NCI-H146 treated with DMSO at 0.1 percent for 48 hours (cell line): ENCODE results near the gene C14orf132.
"Not testable (repeated sequence)": the region's sequence is repeated elsewhere in the genome, so short reads cannot be mapped to it uniquely, and the experiment has no call there.

Experiments
- DNase-seq: peaks from one replicate; lab custom pipeline; 2025; ENCODE audit not compliant: unreplicated experiment; lab: John Stamatoyannopoulos, UW

Gene C14orf132

DNA sequence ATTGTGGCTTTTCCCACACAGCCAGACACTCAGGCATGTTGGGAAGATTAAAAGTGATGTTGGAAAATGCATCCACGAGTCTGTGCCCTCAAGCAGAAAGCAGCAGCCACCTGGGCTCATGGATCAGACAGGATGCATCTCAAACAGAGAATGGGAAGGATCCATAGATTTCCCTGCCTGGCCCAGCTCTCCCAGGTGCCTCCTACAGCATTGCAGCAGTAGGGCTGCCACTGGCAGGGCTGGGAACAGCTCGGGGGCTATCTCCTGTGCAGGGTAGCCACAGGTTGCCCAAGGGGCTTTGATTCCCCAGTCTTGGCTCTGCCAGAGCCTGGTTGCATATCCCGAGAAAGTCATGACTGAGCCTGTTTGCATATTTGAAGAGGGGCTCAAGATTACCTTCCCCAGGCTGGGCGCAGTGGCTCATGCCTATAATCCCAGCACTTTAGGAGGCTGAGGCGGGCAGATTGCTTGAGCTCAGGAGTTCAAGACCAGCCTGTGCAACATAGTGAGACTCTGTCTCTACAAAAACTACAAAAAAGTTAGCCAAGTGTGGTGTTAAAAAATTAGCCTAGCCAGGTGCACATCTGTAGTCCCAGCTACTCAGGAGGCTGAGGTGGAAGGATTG, 19.5 kb downstream of the C14orf132 start:
- no peak for DNase-seq

DNA sequence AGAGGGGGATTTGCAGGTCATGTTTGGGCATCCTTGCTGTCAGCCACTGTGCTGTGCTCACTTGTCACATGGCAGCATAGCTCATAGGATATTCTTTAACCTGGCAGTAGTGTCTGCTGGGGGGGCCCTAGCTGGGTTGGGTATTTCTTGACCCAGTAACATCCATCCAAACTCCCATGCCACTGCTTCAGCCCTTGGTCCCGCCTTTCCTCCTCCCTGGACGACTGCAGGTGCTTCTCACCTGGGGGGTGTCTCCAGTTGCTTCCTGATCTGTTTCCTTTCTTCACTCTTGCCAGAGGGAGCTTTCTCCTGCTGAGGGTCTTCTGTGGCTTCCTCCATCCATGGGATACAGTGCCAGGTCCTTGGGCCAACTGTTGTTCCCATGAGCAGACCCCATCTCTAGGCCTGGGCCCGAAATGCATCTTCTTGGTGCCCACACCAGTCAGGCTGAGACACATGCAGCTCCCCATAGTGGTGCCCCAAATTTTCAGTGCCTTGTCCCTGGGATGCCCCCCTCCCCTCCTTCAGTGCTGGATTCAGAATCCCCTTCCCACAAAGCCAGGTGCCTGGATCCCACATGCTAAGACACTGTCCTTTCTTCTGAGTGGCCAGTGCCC, 20.5 kb downstream of the C14orf132 start:
- DNase-seq: no peak

DNA sequence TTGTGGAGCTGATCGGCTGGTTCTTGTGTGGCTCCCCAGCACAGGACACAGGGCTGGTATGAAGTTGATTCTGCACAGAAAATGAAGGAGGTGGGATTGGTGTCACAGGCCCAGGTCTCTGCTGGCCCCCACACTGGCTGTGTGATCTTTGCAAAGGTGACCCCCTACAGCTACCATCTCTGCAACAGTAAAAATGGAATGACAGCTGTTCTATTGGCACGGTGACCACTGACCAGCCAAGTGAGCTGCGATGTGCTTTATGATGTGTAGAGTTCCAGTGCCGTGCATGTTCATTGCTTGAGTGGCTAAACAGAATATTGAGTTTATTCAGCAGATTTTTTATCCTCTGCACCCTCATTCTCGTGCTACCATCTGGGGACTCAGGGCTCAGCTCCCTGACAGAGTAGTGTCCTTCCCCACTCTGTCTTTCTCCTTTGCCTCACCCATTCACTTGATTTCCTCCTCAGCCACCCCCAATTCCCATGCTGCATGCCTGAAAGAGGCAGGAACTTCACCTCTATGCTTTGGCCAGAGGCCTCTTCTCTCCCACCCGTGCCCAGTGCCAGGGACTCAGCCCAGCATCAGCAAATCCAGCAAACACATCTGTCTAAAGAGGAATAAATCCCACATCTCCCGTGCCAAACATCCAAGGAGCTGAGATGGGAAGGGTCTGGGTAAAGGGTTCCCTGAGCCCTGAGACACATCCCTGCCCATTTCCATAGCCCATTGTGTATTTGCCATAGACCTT, 21.2 kb downstream of the C14orf132 start:
- DNase-seq: no peak

DNA sequence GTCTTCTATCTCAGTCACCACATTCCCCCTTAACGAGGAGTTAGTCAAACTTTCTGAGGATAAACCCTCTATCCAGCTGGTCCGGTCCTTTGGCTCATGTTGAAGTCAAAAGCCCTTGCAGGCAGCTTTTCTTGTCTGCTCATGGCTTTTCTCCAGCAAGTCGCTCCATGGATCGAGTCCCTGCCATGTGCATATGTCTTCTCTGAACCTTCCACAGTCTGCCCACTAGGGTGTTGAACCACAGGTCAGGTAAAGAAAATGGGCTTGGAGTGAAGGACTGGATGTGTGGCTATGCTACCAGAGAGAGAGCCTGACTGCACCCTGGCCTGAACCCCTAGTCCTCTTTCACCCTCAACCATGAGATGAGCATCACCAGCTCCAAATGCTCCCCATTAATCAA, 22.8 kb downstream of the C14orf132 start:
- DNase-seq: no peak

DNA sequence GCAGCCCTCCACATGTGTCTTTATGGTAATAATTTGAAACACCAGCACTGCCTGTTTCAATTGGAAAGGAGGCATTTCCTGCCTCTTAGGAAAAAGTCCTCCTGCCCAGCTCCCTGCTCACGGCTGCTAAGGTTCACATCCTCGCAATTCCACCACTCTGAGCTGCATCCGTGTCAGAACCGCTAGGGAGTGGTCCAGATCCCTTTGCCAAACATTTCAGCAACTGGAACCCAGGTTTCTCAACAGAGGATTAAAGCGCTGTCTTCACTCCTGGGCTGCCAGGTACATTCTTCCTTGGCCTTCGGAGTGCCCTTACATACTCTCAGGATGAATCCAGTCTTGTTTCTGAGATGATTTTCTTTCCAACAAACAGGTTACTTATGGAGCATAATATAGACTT, 23.3 kb downstream of the C14orf132 start:
- no peak for DNase-seq

DNA sequence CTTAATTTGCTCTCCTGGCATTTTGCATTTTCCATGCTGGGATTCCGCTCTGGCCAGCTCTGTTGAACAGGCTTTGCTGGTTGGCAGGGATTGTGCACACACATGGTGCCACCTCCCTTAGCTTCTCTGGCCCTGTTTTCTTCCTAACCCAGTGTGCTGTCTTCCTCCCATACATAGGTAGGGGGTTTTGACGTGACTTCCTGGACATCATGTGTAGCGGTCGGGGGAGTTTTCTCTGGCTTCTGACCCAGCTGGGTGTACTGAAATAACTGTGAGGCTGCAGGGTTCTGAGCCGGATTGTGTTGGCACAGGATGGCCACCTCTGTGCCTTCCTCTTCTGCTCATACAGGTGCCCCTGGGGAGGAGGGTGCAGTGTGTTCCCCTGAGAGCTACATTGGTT, 25.7 kb downstream of the C14orf132 start:
- no peak for DNase-seq

DNA sequence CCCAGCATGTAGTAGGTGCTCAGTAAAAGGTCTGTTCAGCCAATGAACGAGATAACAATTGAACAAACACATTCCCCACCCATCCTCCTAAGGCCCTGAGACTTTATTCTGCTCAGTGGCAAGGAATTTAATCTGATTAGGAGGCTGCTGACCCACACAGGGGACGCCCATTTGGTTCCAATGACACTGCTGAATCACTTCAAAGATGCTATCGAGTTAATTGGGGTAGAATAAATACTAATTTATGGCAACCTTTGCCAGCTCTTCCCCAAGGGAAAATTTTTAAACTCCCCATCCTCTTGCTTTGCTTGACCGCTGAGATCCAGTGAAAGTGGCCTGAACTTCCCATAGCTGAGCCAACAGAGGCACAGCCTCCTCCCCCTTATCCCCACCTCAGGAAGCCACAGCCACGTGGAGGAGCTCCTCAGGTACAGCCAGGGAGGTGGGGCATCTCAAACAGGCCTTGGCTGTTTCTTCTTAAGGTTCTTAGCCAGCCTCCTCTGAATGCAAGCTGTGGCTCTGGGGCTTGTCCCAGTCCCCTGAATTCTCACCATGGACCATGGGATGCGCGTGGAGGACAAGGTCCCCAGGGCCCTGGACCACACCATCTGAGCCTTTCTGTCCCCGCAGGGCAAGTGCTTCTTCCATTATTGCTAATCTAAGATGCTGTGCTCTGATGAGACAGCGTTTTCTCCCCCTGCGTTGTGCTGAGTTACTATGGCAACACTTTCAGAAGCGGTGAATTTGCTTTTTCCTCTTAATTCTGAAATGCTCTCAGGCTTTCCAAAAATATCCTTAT, 26.7 kb downstream of the C14orf132 start:
- DNase-seq: no peak

DNA sequence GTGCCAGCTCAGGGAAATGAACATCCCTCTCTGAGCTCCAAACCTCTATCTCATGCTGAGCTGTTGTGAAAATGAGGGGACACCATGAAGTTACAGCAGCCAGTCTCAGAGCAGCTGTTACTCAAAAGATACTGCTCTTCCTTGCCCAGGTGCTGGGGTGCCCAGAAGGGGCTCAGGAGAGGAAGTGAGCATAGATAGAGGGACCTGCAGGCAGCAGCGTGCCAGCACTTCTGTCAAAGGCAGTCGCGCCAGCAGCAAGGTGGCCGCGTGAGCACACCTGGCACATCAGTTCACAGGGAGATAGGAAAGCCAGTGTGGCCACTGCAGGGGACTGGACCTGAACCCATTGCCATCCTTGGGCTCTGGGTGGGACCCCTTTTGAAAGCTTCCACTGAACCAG, 27.8 kb downstream of the C14orf132 start:
- no peak for DNase-seq

DNA sequence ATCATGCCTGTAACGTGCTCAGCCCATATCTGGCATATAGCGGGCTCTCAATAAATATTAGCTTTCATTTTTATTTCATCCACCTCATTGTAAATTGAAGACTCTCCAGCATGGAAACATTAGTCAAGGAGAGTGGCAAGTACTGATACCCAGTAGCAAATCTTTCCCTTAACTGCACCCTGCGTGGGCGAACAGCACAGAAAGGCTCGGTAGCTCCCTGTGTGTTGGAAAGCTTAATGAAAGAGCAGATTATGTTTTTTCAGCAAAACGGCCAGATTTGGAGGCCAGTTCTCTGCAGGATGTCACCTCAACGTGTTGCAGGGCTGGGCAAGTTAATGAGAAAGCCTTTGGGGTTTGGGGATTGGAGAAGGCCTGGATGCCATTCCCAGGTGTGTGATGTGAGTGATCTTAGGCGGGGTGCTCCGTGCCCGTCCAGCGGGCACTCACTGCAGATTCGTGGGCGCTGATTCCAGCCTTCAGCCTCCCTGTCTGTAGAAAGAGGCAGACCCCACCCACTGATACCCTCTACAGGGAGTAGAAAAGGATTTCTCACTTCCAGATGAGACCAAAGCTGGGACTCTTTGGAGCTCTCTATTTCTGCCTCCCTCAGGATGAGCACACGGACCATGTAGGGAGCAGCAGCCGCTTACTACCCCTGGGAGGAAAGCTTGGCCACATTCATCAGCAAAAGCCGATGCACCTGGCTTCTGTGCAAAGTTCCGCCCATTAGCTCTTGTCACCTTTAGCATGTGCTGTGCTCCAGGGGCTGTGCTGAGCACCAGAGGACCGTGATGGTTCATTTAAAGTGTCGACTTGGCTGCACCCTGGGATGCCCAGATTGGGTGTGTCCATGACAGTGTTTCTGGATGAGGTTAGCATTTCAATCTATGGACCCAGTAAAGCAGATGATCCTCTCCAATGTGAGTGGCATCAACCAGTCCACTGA, 29.1 kb downstream of the C14orf132 start:
- no peak for DNase-seq

DNA sequence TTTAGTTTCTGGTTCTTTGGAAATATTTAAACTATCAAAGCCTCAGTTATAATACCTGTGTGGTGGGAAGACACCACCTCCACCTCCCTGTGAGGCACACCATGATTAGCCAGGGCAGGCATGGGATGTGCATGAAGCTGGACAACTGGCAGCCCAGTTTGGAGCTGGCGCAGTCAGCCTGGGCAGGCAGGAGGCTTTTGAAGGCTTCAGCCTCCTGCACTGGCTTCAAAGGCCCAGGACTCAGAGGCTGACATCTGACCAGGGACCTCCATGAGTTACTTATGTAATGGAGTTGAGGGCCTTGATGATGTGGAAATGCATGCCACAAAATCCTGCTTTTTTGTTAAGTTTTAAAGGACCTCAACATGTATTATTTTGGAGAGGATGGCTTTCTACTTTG, 30.3 kb downstream of the C14orf132 start:
- no peak for DNase-seq

DNA sequence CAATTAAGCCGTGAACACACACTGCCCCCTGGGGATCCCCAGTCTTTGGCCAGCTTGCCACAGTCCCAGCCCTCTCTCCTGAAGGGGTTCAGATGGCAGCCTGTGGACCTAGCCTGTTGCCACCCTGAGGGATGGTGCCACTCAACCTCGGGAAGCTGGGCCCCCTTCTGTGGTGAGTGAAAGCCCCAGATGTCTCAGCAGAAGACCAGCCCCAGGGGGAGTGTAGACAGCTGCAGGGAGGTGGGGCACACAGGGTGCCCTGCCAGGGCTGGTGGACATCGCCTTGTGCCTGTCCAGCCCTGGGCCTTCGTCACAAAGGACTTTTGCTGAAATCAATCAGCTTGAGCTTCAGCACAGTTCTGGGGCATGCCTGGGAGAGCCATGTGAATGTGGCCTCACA, 32.4 kb downstream of the C14orf132 start:
- no peak for DNase-seq

DNA sequence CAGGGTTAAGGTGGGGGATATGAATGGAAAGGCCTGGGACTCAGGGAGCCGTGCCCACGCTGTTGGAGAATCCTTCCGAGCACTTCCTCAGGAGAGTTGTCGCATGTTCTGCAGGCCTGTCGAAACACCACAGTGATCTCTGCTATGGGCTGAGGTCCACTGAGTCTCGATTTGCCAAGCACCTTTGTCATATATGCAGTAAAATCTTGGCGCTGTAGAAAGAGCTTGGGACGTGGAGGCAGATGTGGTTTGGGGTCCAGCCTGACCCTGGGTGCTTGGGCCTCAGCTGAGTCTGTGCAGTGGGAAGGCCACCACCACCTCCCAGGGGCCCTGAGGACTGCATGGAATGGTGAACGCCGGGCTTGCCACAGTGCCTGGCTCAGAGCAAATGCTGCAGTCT, 32.9 kb downstream of the C14orf132 start:
- no peak for DNase-seq

DNA sequence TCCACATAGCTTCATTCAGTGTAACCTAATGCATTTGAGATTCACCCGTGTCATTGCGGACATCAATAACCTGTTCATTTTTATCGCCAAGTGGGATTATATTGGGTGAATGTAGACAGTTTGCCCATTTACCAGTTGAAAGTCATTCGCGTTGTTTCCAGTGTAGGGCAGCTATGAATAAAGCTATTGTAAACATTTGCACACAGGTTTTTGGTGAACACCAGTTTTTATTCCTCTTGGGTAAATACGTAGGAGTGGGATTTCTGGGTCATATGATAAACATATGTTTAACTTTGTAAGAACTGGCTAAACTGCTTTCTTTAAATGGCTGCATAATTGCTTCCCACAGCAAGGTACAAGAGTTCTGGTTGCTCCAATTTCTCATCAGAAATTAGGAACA, 33.6 kb downstream of the C14orf132 start:
- DNase-seq: no peak

DNA sequence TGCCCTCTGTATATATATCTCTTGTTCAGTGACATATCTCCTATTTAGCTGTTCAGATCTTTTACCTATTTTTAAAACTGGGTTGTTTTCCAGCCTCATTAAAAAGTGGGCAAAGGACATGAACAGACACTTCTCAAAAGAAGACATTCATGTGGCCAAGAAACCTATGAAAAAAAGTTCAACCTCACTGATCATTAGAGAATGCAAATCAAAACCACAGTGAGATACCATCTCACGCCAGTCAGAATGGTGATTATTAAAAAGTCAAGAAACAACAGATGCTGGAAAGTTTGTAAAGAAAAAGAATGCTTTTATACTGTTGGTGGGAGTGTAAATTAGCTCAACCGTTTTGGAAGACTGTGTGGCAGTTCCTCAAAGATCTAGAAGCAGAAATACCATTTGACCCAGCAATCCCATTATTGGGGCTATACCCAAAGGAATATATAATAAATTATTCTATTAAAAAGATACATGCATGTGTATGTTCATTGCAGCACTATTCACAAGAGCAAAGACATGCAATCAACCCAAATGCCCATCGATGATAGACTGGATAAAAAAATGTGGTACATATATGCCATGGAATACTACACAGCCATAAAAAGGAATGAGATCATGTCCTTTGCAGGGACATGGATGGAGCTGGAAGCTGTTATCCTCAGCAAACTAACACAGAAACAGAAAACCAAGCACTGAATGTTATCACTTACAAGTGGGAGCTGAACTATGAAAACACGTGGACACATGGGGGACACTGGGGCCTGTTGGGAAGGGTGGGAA, 34.3 kb downstream of the C14orf132 start:
- DNase-seq: not testable (repeated sequence)

DNA sequence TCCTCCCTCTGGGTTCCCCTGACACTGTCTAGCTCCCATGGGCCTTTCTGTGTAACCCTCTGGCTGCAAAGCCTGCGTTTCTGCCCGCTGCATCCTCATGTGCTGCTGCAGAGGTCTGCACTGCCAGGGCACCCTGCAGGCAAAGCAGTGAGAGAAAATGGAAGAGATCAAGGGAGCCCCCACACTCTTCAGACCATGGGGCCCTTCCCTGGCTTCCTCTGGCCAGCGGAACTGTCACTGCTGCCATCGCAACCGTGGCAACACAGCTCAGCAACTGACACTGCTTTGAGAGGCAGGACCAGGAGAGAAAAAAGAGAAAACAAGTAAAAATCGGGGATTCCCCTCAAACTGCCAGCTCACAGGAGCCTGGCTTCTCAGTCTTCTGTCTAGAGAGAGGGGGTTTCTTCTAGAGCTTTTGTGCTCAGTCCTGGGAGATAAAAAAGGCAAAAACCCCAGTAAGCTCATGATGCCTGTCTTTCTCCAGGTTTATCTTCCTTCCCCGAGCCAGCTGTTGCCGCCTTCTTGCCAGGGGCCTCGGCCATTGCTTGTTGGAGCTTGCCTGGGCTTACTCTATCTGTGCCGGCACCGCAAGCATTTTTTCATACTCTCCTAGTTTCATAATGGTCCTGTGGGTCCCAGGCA, 38.9 kb downstream of the C14orf132 start:
- DNase-seq: no peak

DNA sequence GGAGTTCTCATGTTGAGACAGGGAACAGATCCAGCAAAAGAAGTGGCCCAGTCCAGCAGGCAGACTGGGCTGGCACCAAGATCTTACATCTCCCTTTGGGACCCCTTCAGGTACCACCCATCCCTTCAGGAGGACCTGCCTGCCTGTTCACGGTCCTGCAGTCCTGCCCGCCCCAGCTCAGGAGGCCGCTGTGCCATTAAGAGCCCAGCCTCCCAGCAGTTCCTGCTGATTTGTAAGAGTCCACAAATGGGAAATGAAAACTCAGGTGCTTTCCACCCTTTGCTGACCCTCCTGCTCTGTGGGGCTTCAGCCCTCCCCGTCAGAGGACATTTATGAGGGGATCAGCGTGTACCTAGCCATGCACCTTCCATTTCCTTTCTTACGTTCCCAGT, 39.5 kb downstream of the C14orf132 start:
- no peak for DNase-seq

DNA sequence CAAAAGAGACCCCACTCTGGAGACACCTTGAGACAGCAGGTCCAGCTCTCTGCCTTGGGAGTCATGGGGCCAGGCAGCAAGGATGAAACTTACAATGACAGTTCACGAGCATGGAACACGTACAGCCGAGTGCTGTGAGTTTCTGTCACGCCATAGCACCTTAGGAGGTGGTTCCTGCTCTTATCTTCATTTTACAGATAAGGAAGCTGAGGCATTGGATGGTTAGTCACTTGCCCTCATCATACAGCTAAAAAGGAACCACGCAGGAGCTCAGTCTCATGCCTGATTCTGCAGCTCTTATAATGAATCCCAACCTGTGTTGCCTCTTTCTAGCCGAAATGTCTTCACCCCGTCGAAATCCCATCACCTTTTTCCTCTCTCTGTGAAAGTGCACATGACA, 39.9 kb downstream of the C14orf132 start:
- no peak for DNase-seq

DNA sequence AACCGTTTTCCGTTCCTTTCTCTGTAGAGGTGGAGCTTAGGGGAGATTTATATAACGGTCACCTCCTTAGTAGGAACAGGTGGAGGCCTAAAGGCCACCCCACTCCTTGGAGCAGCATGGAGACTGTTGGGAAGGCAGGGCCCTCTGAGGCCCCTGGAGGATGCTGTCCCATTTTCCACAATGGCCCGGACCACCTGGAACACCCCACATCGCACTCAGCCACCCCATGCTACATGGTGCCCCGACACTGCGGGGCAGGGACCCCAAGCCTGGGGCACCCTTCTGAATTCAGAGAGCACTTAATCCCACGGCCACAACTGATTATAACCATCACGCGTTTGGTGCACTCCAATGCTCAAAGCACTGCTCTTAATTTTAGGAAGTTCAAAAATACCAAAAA, 41.4 kb downstream of the C14orf132 start:
- DNase-seq: no peak

DNA sequence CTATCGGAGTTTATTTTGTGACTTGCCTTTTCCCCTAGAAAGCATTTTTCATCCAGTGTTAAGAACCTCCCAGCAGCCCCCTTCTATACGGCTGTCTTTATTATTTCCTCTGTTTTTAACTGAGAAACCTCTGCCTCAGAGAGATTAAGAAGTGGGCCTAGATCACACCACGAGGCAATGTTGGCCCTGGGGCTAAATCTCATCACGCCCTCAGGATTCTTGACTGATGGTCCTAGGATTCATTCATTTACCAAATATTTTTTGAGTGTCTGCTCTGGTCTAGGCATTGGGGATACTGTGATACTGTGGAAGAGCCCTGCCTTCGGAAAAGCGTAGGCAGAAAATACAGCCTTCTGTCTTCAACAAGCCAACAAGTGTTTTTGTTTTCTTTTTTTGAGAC, 42.1 kb downstream of the C14orf132 start:
- DNase-seq: no peak
